Neuron (in vitro differentiated cells): Measurements from ENCODE around the gene NAAA.
A peak's percentile ranks its signal among the peaks of the same experiment; 100 is the strongest.
"Not testable (repeated sequence)": the region's sequence is repeated elsewhere in the genome, so short reads cannot be mapped to it uniquely, and the experiment has no call there.

Source experiments
- H2AFZ ChIP-seq: one replicate; pipeline ENCODE4 v1.6.1; 2013; ENCODE audit warnings: low read depth, mild to moderate bottlenecking, inconsistent platforms, low read length, moderate library complexity
- H3K27me3 ChIP-seq: one replicate; pipeline ENCODE4 v1.6.1; 2013; ENCODE audit warnings: low read length; ENCODE audit not compliant: insufficient read depth
- H3K36me3 ChIP-seq: one replicate; pipeline ENCODE4 v1.6.1; 2013; ENCODE audit warnings: low read length; ENCODE audit not compliant: insufficient read depth
- H3K4me1 ChIP-seq: one replicate; pipeline ENCODE4 v1.6.1; 2013; ENCODE audit warnings: low read length; ENCODE audit not compliant: insufficient read depth
- H3K4me3 ChIP-seq: 2 replicates; pipeline ENCODE4 v1.5.1; 2013; ENCODE audit warnings: mild to moderate bottlenecking, low read length, moderate library complexity
- H3K9me3 ChIP-seq: one replicate; pipeline ENCODE4 v1.6.1; 2013; ENCODE audit warnings: low read length

NAAA gene

DNA sequence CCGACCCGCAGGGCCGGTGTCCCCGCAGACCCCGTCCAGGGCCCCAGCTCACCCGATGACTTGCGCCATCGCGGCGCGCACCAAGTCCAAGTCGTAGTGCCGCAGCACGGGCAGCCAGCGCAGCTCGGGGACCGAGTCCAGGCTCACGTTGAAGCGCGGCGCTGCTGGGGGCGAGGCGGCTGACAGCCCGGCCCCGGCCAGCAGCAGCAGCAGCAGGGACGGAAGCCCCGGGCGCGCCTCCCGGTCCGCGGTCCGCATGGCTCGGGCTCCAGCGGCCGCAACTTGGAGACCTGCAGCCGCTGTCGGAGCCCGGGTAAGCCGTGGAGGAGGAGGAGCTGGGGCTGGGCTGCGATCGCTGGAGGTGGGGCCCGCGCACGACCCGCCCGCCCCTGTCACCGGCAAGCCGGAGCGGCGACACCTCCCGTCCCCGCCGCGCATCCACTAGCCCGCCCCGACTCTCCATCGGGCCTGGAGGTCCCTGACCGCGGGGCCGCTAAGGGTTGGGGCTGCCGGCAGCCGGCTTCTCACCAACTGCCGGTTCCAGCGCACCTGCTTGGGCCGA lies at the start of gene NAAA:
Gene NAAA, minus strand, starts transcription at position 322 of the 562 bp plus-strand sequence. Its CDS starts 64 bp downstream, at position 258.
- no peaks in the 10 kb centered on the region for H3K36me3 ChIP-seq
- H3K4me3 ChIP-seq, result peak within 1 kb of the TSS; percentile 68
- peaks cover 10% of the 10 kb centered on the region for H3K4me1 ChIP-seq
- no peaks in the 10 kb centered on the region for H3K27me3 ChIP-seq
- H2AFZ ChIP-seq, result peak within 1 kb of the TSS; percentile 67
- H3K9me3 ChIP-seq, result no peaks in the 10 kb centered on the region

DNA sequence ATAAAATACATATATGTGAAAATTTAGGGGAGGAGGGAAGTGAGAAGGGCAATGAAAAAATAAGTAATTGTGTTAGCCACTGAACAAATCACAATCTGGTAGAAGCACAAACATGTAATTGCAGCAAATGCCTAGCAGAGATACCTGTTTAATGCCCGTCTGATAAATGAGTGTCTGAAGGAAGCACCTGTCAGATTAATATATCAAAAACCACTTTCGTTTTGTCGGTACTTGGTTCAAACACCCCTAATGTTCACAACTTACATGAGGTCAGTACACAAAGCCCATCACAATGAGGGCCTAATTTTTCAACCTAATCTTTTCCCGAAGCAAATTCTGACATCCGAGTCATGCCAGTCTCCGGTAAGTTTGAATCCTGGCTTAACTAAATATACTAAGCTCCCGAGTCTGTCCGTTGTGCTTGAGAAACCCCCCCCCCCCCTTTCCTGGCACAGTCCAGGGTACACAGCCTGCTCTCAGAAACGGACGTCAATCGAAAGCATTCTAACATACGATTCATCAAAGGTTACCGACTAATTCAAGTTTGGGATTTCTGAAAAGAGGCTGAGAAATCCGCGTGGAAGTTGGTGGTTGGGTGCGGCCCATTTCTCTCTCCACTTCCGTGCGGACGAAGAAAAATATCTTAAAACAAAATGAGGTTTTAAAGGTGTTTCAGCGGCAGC lies 49.2 kb upstream of the NAAA start:
- Histone ChIP-seq H3K4me3 (peak overlapping the region; percentile 93), H3K27me3 (peaks cover 4% of the 10 kb centered on the region), H2AFZ (peak overlapping the region; percentile 93), H3K9me3 (no peaks in the 10 kb centered on the region), H3K4me1 (peaks cover 12% of the 10 kb centered on the region), H3K36me3 (no peaks in the 10 kb centered on the region)

DNA sequence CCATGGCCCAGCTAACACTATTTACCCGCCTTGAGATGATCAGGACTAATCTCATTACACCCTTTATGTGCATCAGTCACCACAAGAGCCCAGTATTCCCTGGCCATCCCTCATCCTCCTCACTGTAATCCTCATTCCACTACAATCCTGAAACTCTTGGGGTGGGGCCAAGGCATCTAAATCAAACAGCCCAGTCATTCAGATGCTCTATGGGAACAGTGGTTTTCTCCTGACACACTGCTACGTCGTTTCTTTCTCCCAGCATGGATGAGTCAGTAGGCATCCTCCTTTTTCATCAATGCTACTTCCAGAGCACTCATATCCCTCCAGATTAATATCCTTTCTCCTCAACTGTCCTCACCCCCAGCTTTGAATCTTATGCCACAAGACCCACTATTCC lies 44.3 kb upstream of the NAAA start:
- Histone ChIP-seq H3K9me3 (peaks cover 2% of the 10 kb centered on the region), H3K4me1 (peaks cover 12% of the 10 kb centered on the region), H3K36me3 (peaks cover 20% of the 10 kb centered on the region), H3K27me3 (no peaks in the 10 kb centered on the region), H3K4me3 (no peak overlapping the region), H2AFZ (no peak overlapping the region)

GRCh38 chr4:75980576-75980975 lies 39.8 kb upstream of the NAAA start:
- Histone ChIP-seq H3K4me1 (no peaks in the 10 kb centered on the region), H2AFZ (no peak overlapping the region), H3K4me3 (no peak overlapping the region), H3K9me3 (peaks cover 4% of the 10 kb centered on the region), H3K36me3 (peaks cover 55% of the 10 kb centered on the region), H3K27me3 (no peaks in the 10 kb centered on the region)

- H3K36me3 ChIP-seq, result peaks cover 81% of the 10 kb centered on the region
- H2AFZ ChIP-seq, result no peak overlapping the region
- H3K27me3 ChIP-seq, result no peaks in the 10 kb centered on the region
- H3K4me3 ChIP-seq, result no peak overlapping the region
- H3K4me1 ChIP-seq, result no peaks in the 10 kb centered on the region
- peaks cover 4% of the 10 kb centered on the region for H3K9me3 ChIP-seq
These were observed 35.4 kb upstream of the NAAA start for GRCh38 chr4:75976177-75976576.

DNA sequence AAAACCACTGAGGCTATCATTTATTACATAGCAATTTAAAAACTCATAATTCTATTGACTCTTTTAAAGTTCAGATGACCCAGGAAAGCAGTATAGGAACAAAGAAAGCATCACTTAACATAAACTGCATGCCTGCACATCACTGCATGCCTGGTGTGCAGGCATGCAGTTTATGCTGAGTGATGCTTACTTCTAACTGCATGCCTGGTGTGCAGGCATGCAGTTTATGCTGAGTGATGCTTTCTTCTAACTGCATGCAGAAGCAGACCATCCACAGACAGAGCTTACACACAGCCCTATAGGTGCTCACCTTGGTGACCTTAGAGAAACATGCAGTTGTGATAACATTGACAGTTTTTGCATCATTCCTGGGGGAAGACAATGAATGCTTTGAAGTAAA lies 33.0 kb upstream of the NAAA start:
- no peaks in the 10 kb centered on the region for H3K27me3 ChIP-seq
- peaks cover 88% of the 10 kb centered on the region for H3K36me3 ChIP-seq

DNA sequence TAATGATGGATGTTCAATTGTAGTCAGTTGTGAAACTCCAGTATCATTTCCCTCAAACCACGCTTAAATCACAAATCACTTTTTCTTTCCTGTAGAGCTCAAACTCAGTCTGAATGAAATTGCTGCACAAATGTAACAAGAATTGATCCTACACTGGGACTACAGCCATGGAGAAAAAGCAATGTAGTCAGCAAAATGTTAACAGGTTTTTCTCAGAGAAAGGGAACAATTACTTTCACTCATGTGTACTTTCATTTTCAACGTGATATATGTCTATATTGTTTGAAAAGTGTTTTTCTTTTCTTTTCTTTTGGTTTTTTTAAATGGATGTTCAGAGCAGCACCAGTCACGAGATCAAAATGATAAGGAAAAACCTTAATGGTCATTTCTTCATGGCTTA lies 27.3 kb upstream of the NAAA start:
- H3K36me3 ChIP-seq, result peaks cover 86% of the 10 kb centered on the region
- no peak overlapping the region for H3K4me3 ChIP-seq
- H3K9me3 ChIP-seq, result peaks cover 11% of the 10 kb centered on the region
- no peak overlapping the region for H2AFZ ChIP-seq
- no peaks in the 10 kb centered on the region for H3K27me3 ChIP-seq
- no peaks in the 10 kb centered on the region for H3K4me1 ChIP-seq

More for the DNA sequence above, 33.0 kb upstream of the NAAA start:
- Histone ChIP-seq H2AFZ (no peak overlapping the region), H3K9me3 (peaks cover 2% of the 10 kb centered on the region), H3K4me1 (no peaks in the 10 kb centered on the region), H3K4me3 (no peak overlapping the region)

- peaks cover 76% of the 10 kb centered on the region for H3K36me3 ChIP-seq
- H3K9me3 ChIP-seq, result peaks cover 11% of the 10 kb centered on the region
- no peak overlapping the region for H3K4me3 ChIP-seq
- no peak overlapping the region for H2AFZ ChIP-seq
- no peaks in the 10 kb centered on the region for H3K27me3 ChIP-seq
- H3K4me1 ChIP-seq, result no peaks in the 10 kb centered on the region
These were observed 22.7 kb upstream of the NAAA start for GRCh38 chr4:75963558-75963957.

- not testable (repeated sequence) for H2AFZ ChIP-seq, H3K27me3 ChIP-seq, H3K4me3 ChIP-seq, H3K4me1 ChIP-seq
- Histone ChIP-seq H3K9me3 (peaks cover 11% of the 10 kb centered on the region), H3K36me3 (peaks cover 76% of the 10 kb centered on the region)
These were observed 21.3 kb upstream of the NAAA start for GRCh38 chr4:75962072-75962471.

- not testable (repeated sequence) for H2AFZ ChIP-seq, H3K4me1 ChIP-seq, H3K4me3 ChIP-seq, H3K9me3 ChIP-seq, H3K27me3 ChIP-seq
- peaks cover 72% of the 10 kb centered on the region for H3K36me3 ChIP-seq
These were observed 17.7 kb upstream of the NAAA start for GRCh38 chr4:75958546-75958945.

GRCh38 chr4:75954811-75955210 lies 14.0 kb upstream of the NAAA start:
- H3K4me1 ChIP-seq, H3K9me3 ChIP-seq, H3K27me3 ChIP-seq, H2AFZ ChIP-seq, H3K4me3 ChIP-seq: not testable (repeated sequence)
- peaks cover 83% of the 10 kb centered on the region for H3K36me3 ChIP-seq

DNA sequence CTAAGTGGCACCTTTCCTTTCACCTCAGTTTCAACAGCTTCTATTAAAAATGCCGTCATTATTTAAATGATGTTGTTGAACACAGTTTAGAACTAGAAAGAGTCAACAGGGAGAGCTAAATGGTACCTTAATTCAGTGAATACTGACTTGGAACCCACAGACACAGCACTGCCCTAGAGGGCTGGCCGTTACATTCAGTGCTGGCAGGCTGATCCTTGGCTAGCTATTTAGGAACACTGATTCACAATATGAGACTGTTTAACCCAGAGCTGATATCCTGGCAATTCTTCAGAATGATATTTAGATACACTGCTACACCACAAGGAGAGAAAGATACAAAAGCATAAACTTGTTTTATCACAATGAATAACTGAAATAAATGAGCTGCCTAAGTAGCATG lies 12.7 kb upstream of the NAAA start:
- Histone ChIP-seq H3K9me3 (no peaks in the 10 kb centered on the region), H3K36me3 (peaks cover 82% of the 10 kb centered on the region), H3K4me3 (no peak overlapping the region), H3K27me3 (no peaks in the 10 kb centered on the region), H2AFZ (no peak overlapping the region), H3K4me1 (no peaks in the 10 kb centered on the region)

DNA sequence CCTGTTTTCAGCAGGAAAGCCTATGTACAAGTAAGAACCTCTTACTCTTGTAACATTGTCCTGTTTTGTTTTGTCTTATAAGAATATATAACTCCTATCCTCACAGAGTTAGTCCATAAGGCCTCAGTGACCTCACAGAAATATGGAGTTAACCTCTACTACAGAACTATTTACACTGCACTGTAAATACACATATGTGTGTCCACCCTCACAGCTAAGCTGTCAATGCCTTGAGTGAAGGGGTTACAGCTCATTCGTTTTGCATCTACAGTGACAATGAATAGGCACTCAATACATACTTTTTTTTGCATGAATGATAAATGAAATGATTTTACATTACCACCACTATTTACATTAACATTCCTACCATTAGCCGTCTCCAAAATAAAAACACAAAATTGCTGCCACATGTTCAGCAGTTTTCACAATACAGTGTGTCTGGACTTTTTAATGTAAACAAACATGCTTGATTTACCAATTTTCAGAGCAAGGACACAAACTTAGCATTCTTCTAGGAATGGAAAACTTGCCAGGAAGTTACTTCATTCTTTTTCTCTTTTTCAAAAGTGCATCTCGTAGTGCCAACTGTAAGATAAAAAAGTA lies 9.5 kb upstream of the NAAA start:
- Histone ChIP-seq H3K4me1 (no peaks in the 10 kb centered on the region), H3K9me3 (no peaks in the 10 kb centered on the region), H3K27me3 (no peaks in the 10 kb centered on the region), H2AFZ (no peak overlapping the region), H3K4me3 (no peak overlapping the region), H3K36me3 (peaks cover 67% of the 10 kb centered on the region)
